SK-N-SH treated with all-trans-retinoic acid at 6 μM for 48 hours (cell line): Measurements from ENCODE around the gene COL6A3.

Source experiments
- BACH2 ChIP-seq: fragments of 250-450 bp; sonication (Bioruptor Pico); IDR thresholded peaks from 2 replicates; pipeline ENCODE4 v1.9.0; 2021; ENCODE audit warnings: mild to moderate bottlenecking, borderline replicate concordance
- CREB5 ChIP-seq: fragments of 250-450 bp; sonication (Bioruptor Pico); IDR thresholded peaks from 2 replicates; pipeline ENCODE4 v1.5.1; 2020; ENCODE audit warnings: low read depth, mild to moderate bottlenecking, moderate library complexity
- CSDC2 ChIP-seq: fragments of 250-450 bp; sonication (Bioruptor Pico); IDR thresholded peaks from 2 replicates; pipeline ENCODE4 v1.5.0; 2020; ENCODE audit warnings: mild to moderate bottlenecking, moderate library complexity
- CSRNP3 ChIP-seq: fragments of 250-450 bp; sonication (Bioruptor Pico); IDR thresholded peaks from 2 replicates; pipeline ENCODE4 v1.5.1; 2021; ENCODE audit warnings: mild to moderate bottlenecking, moderate library complexity
- GLIS3 ChIP-seq: fragments of 250-450 bp; sonication (Bioruptor Pico); IDR thresholded peaks from 2 replicates; pipeline ENCODE4 v1.5.0; 2020; ENCODE audit warnings: mild to moderate bottlenecking, moderate library complexity
- ISL1 ChIP-seq: fragments of 250-450 bp; sonication (Bioruptor Pico); IDR thresholded peaks from 2 replicates; pipeline ENCODE4 v2.1.2; 2022; ENCODE audit warnings: mild to moderate bottlenecking, moderate library complexity
- PATZ1 ChIP-seq: fragments of 250-450 bp; sonication (Bioruptor Pico); IDR thresholded peaks from 2 replicates; pipeline ENCODE4 v1.8.0; 2020; ENCODE audit warnings: mild to moderate bottlenecking, moderate library complexity, borderline replicate concordance
- RARB ChIP-seq: fragments of 250-450 bp; sonication (Bioruptor Pico); IDR thresholded peaks from 2 replicates; pipeline ENCODE4 v1.8.0; 2021; ENCODE audit warnings: mild to moderate bottlenecking, moderate library complexity
- TSHZ2 ChIP-seq: fragments of 250-450 bp; sonication (Bioruptor Pico); IDR thresholded peaks from 2 replicates; pipeline ENCODE4 v1.5.0; 2020; ENCODE audit warnings: mild to moderate bottlenecking, moderate library complexity
- ZFP3 ChIP-seq: fragments of 250-450 bp; sonication (Bioruptor Pico); IDR thresholded peaks from 2 replicates; pipeline ENCODE4 v1.5.0; 2020; ENCODE audit warnings: mild to moderate bottlenecking, moderate library complexity
- ZFP30 ChIP-seq: fragments of 450-650 bp; formaldehyde crosslinking; IDR thresholded peaks from 2 replicates; pipeline ENCODE4 v1.5.0; 2022; ENCODE audit warnings: mild to moderate bottlenecking, moderate library complexity
- ZNF565 ChIP-seq: fragments of 450-650 bp; formaldehyde crosslinking; conservative IDR thresholded peaks from 2 replicates; pipeline ENCODE4 v1.5.0; 2020; ENCODE audit warnings: low read depth, mild to moderate bottlenecking, moderate library complexity
- ZNF8 ChIP-seq: fragments of 450-650 bp; formaldehyde crosslinking; IDR thresholded peaks from 2 replicates; pipeline ENCODE4 v1.5.0; 2020; ENCODE audit warnings: mild to moderate bottlenecking, moderate library complexity

- TF ChIP-seq GLIS3 (no peak), RARB (CRISPR knock-in tag) (no peak), ZNF565 (CRISPR knock-in tag) (no peak), ZFP30 (CRISPR knock-in tag) (no peak), ZNF8 (no peak), ZFP3 (CRISPR knock-in tag) (no peak), BACH2 (CRISPR knock-in tag) (no peak), TSHZ2 (no peak), PATZ1 (CRISPR knock-in tag) (no peak), CREB5 (CRISPR knock-in tag) (no peak), CSDC2 (CRISPR knock-in tag) (no peak), CSRNP3 (CRISPR knock-in tag) (no peak), ISL1 (CRISPR knock-in tag) (no peak)
Measured at GRCh38 chr2:237393523-237393922, 20.4 kb downstream of the COL6A3 start.
